Stimulated activated CD4-positive, alpha-beta T cell treated with anti-CD3 and anti-CD28 coated beads, Interleukin-1b, Interleukin-23, amount 100 ng/mL, for 48 hours (primary cell): ENCODE measurements around the gene NRL.
A peak's percentile ranks its signal among the peaks of the same experiment; 100 is the strongest.

Source experiments
- DNase-seq: peaks from one replicate; pipeline ENCODE4 v3.0.0-alpha.2; 2020

The NRL gene

GRCh38 chr14:24114532-24115421, at the start of gene NRL, which contains the start of gene DCAF11:
TSS of gene NRL (minus strand) at chr14:24114949. CDS start at chr14:24082848, 32,101 bp downstream.
TSS of gene DCAF11 (plus strand) at chr14:24114777. CDS start at chr14:24115595, 818 bp downstream.
- peak; percentile 99 for DNase-seq

DNA sequence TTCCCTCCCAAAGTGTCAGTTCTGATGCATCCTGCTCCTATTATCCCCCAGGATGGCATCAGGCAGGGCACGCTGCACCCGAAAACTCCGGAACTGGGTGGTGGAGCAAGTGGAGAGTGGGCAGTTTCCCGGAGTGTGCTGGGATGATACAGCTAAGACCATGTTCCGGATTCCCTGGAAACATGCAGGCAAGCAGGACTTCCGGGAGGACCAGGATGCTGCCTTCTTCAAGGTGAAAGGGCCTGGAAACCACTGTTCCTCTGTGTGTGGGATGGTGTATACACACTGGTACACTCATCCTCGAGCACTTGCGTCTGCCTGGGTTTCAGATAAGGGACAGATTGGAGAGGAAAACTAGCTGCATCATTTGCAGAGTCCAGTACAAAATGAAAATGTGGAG, 47.3 kb upstream of the NRL start:
- peak; percentile 37 for DNase-seq

- peak; percentile 97 for DNase-seq
Measured at GRCh38 chr14:24160850-24161804, 46.4 kb upstream of the NRL start, which contains the start of gene IRF9. TSS of gene IRF9 (plus strand) at chr14:24161265. CDS start at chr14:24162145, 880 bp downstream.

DNA sequence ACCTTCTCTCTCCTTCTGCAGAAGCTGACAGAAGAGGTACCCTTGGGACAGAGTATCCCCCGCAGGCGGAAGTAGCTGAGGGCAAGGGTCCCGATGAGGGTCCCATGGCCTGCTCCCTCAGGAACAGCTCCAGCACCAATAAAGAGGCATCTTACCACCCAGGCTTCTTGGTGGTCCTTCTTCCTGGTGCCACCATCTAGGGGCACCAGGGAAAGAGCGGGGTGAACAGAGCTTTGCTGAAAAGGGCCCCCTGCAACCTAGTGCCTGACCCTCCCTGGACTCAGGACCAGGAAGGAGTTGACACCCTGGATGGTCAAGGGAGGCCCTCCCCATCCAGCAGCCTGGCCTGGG, 45.7 kb upstream of the NRL start:
- DNase-seq: no peak

DNA sequence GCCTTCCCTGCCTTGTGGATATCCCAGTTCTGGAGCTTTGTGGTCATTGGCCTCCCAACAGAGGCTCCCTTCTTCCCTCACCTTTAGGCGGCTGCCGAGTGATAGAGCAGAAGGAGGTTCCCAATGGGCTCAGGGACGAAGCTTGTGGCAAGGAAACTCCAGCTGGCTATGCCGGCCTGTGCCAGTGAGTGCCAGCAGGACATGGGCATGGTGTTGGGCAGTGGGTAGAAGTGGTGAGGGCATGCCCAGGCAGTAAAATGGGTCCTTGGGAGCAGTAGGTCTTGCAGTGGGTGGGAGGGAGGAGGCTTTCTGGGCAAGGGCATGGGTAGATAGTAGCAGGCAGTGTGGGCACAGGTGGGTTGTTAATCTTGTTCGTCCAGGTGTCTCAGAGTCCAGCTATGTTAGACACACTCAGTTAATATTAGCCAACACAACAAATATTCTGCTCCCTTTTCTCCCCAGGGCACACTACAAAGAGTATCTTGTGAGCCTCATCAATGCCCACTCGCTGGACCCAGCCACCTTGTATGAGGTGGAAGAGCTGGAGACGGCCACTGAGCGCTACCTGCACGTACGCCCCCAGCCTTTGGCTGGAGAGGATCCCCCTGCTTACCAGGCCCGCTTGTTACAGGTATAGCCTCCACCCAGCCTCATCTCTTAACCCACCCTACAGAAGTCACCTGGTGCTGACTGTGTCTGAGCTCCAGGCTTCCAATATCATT, 45.2 kb upstream of the NRL start:
- DNase-seq: no peak

DNA sequence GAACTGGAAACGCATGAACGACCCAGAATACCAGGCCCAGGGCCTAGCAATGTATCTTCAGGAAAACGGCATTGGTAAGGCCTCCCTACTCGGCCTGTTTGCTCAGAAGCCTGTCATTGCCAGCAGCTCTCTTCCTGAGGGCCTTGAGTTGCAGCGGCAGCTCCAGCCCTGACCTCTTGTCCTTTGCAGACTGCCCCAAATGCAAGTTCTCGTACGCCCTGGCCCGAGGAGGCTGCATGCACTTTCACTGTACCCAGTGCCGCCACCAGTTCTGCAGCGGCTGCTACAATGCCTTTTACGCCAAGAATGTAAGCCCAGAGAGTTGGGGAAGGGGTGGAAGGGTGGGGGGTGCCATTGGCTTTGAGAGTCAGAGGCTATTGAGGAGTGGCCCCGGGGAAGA, 42.6 kb upstream of the NRL start:
- DNase-seq: no peak

DNA sequence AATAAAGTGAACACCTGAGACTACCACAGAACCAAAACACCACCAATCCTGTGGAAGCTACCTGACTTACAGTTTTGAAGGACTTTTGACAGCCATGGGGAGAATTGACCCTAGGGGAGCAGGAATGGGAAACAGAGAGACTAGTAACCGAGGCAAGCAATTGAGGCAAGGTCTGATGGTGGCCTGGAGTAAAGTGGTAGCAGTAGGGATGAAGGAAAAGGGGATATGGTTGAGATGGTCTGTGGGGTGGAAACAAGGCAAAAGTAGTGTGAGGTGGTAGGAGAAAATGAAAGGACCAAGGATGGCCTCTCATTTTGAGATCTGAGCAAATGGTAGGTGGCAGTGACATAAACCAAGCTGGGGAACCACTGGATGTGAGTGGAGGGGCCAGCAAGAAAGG, 42.1 kb upstream of the NRL start:
- DNase-seq: no peak

GRCh38 chr14:24155100-24155499, 40.4 kb upstream of the NRL start:
- DNase-seq: no peak

DNA sequence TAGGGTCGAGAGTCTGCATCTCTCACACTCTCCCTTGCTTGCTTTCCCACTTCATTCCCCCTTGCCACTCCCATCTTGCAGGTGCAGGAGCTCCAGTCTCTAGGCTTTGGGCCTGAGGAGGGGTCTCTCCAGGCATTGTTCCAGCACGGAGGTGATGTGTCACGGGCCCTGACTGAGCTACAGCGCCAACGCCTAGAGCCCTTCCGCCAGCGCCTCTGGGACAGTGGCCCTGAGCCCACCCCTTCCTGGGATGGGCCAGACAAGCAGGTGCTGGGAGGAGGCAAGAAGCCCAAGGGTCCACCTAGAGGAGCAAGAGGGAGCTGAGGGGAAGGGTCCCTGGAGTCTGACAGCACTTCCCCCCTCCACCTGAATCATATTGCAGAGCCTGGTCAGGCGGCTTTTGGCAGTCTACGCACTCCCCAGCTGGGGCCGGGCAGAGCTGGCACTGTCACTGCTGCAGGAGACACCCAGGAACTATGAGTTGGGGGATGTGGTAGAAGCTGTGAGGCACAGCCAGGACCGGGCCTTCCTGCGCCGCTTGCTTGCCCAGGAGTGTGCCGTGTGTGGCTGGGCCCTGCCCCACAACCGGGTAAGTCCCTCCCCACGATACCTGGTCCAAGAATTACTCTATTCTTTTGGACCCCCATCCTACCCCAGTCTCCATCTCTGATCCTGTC, 36.8 kb upstream of the NRL start:
- DNase-seq: no peak

DNA sequence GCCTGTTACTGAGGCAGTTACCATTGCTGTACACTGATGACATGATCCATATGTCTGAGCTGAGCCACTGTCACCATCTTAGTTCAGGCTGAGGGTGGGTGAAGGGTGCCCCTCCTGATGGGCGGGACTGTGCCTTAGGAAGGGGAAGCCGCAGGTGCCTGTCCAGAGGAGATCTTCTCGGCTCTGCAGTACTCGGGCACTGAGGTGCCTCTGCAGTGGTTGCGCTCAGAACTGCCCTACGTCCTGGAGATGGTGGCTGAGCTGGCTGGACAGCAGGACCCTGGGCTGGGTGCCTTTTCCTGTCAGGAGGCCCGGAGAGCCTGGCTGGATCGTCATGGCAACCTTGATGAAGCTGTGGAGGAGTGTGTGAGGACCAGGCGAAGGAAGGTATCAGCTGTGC, 36.2 kb upstream of the NRL start:
- no peak for DNase-seq

DNA sequence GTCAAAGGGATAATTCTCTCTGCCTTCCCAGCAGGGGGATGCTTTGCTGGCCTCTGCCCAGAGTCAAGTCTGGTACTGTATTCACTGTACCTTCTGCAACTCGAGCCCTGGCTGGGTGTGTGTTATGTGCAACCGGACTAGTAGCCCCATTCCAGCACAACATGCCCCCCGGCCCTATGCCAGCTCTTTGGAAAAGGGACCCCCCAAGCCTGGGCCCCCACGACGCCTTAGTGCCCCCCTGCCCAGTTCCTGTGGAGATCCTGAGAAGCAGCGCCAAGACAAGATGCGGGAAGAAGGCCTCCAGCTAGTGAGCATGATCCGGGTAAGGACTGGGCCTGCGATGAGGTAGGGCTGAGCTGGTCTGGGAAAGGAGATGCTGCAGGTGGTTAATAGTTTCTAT, 35.8 kb upstream of the NRL start:
- DNase-seq: no peak

DNA sequence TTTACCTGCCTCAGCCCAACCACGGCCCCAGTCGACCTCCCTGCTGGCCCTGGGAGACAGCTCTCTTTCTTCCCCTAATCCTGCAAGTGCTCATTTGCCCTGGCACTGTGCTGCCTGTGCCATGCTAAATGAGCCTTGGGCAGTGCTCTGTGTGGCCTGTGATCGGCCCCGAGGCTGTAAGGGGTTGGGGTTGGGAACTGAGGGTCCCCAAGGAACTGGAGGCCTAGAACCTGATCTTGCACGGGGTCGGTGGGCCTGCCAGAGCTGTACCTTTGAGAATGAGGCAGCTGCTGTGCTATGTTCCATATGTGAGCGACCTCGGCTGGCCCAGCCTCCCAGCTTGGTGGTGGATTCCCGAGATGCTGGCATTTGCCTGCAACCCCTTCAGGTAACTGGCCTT, 35.3 kb upstream of the NRL start:
- no peak for DNase-seq

DNA sequence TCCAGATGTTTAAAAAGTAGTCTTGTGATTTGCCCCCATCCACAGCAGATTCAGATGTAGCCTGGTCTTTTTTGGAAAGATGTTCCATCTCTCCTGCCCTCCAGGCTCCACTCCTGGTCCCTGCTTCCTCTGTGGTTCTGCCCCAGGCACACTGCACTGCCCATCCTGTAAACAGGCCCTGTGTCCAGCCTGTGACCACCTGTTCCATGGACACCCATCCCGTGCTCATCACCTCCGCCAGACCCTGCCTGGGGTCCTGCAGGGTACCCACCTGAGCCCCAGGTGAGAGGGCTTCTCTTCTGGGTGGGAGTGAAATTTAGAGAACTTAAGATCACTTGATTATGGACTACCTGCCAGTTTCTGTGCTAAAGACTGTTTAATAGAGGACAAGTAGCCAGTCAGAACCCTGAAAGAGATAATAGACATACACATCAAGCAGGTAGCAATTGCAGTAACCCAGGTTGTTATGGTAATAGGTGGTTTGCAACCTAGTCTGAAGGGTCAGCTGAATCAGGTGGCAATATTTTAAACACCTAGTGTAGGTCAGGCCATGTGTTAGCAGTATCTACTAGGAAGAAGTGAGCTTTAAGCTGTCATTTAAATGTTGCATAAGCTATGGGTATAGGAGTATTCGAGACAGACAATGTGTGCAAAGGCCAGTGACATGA, 34.7 kb upstream of the NRL start:
- DNase-seq: no peak

- DNase-seq: no peak
Measured at GRCh38 chr14:24147761-24148428, 33.1 kb upstream of the NRL start.

DNA sequence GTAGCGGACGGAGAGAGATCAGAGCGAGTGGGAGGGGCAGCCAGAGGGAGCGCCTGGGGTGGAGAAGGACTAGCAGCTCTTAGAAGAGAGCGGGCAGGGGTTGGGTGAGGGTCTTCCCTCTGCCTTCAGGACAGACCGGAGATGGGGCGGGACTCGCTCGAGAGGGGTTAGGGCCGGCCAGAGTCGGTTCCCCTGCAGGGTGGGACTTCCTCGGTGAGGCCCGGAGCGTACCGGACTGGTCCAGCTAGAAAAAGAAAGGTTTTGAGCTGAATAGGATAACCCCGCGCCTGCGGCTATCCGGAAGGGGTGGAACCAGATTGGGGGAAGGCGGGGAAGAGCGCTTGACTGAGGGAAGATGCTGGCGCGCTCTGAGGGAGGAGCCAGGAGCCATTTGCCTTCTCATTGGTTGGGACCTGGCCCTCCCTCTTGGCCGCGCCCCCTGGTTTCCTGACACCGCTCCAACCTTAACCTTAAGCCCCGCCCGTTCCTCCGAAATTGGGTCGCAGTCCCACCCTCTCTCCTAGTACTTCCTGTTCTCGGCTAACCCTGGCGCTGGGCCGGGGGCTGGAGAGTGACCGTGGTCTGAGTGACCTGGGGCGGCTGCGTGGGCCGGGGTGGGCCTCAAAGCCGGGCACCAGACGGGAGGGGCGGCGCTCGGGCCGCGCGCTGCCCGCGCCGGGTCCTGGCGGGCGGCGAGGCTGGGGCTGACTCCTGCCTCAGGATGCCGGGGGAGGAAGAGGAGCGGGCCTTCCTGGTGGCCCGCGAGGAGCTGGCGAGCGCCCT, 32.4 kb upstream of the NRL start, which contains the start of gene RNF31:
TSS of gene RNF31 (plus strand) at position 521 of the 783 bp plus-strand sequence. CDS start at position 722, 201 bp downstream.
- DNase-seq: peak; percentile 98

GRCh38 chr14:24146453-24146977, 31.8 kb upstream of the NRL start, which contains the start of gene PSME2:
TSS of gene PSME2 (minus strand) at chr14:24146610. CDS start at chr14:24146581, 29 bp downstream.
- DNase-seq: peak; percentile 94

DNA sequence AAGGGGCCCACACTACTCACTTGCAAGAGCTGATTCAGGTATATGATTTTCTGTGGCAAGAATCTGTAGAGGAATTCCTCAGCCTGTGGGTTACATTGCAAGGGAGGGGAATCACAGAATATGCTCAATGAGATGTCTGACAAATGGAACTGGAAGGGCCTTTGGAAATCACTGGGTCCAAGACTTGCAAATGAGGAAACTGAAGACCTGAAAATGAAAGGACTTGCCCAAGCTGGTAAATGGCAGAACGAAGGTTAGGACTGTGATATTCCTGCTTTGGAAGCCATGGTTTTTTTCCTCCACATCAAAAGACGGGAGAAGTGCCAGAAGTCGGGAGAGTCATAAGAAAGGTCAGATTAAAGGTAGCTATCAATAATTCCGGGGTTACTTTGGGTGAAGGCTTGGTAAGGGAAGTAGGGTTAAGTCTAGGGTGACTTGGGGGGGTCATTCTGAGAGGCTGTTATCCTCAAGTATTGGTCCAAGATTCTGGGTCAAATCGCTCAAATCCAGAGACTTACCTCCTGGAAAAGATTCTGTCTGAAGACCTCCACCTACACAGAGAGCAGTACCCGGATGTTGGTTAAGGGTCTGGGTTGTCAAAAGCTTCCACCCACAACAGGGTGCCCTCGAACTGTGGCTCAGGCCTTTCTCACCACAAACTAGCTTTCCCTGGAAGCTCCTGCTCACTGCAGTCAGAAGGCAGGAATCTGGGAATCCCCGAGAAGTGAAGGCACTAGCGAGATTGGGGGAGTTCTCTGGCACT, 31.1 kb upstream of the NRL start:
- no peak for DNase-seq

DNA sequence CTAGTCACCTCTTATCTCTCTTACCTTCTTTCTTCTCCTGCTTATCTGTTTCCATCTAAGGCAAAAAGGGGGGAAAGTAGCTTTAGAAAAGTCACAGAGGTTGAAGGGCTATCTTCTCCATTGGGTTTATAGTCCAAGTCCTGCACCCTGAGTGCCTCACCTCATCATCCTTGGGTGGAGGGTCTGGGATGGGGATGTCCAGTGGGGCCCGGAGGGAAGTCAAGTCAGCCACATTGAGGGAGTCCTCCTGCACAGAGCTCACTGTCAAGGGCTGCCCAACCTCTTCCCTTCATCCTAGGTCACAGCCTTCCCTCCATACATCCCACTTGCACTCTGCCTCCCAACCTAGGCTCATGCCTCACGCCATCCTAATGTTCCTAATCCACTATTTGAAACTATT, 30.5 kb upstream of the NRL start:
- DNase-seq: no peak

DNA sequence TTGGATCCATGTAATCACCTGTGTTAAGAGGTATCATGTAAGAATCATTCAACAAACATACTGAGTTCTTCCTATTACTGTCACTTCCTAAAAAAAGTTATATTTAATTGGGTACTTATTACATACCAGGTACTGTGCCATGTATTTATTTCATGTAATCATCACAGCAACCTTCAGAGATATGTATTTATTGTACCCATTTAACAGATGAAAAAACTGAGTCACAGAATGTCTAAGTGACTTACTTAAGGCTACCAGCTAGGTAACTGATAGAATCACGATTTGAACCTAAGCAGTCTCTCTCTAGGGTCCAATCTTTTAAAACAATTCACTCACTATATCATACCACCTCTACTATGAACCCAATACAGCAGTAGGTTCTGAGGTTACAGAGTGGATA, 29.7 kb upstream of the NRL start:
- no peak for DNase-seq
